Measurements from ENCODE around the gene HARS1. TPM values are rescaled to one million over a fixed set of nuclear protein-coding genes. Genes with fewer than 3 reads are reported as not detected.
"Not testable (repeated sequence)": the region's sequence is repeated elsewhere in the genome, so short reads cannot be mapped to it uniquely, and the experiment has no call there.

HARS1 gene
- total RNA-seq, 4 donors from 2014 or later: 39.6 to 51.6 (median 43.9) TPM

- no peaks in the 10 kb centered on the region for H3K9me3 ChIP-seq
- H3K27me3 ChIP-seq: no peaks in the 10 kb centered on the region
- H3K4me1 ChIP-seq: peaks cover 5 to 30% (median 13%) of the 10 kb centered on the region in 4 donors
- intact Hi-C loops (cut with DNase I; ENCODE audit: low total_unique reads): loop anchor here (10.0 kb wide), 1 partner anchor 227 kb away; the partner anchor contains the start of gene ANKHD1
- in situ Hi-C loops (cut with MboI; ENCODE audit: low pct_ligation_motif_present in 1 of 4, low pct_unique_long_range_greater_than_20kb in 1 of 4, low sequenced_read_pairs in 3 of 4): loop anchor here in 3 of 4 donors (10.0 kb wide), 2 partner anchors 57 to 67 kb away; partner anchors contain the start of genes APBB3 (in 2 of the 3) and SLC35A4 (in 2 of the 3)
- H3K36me3 ChIP-seq: no peaks in the 10 kb centered on the region
- TF ChIP-seq POLR2AphosphoS5 (IDR thresholded peaks at IDR 0.05) (peak in 2 of 3 donors; percentile 3 to 39), POLR2A (IDR thresholded peaks at IDR 0.05) (peak; percentile 40), CTCF (IDR thresholded peaks at IDR 0.05) (no peak), EP300 (IDR thresholded peaks at IDR 0.05; ENCODE audit: low read depth) (no peak)
- WGBS, 2 donors (ENCODE audit: low coverage in 1 of 2): 5% methylated on average over 23 of the region's 36 CpGs; no CpG with 5 or more reads in 1 of the 2 donors
- H3K27ac ChIP-seq: peak overlapping the region; percentile 78 to 82 (median 82)
- H3K4me3 ChIP-seq: peak overlapping the region; percentile 17 to 62 (median 44)
- DNase-seq: peak; percentile 49
Measured at GRCh38 chr5:140631831-140632365, 59.3 kb downstream of the HARS1 start.

- H3K9me3 ChIP-seq: no peaks in the 10 kb centered on the region
- TF ChIP-seq POLR2AphosphoS5 (IDR thresholded peaks at IDR 0.05) (no peak), POLR2A (IDR thresholded peaks at IDR 0.05) (peak; percentile 16)
- no peak for DNase-seq
- intact Hi-C loops (cut with DNase I; ENCODE audit: low total_unique reads) (loop anchor here (10.0 kb wide), 1 partner anchor 226 kb away; the partner anchor contains the start of gene ANKHD1), in situ Hi-C loops (cut with MboI; ENCODE audit: low pct_ligation_motif_present in 1 of 4, low pct_unique_long_range_greater_than_20kb in 1 of 4, low sequenced_read_pairs in 3 of 4) (loop anchor here in 3 of 4 donors (10.0 kb wide), 2 partner anchors 56 to 66 kb away; partner anchors contain the start of genes APBB3 (in 2 of the 3) and SLC35A4 (in 2 of the 3))
- H3K36me3 ChIP-seq: no peaks in the 10 kb centered on the region
- H3K27me3 ChIP-seq: no peaks in the 10 kb centered on the region
- WGBS, 2 donors (ENCODE audit: low coverage in 1 of 2): 56 to 85% methylated on average over 2 to 4 of the region's 4 CpGs
- H3K4me1 ChIP-seq: peaks cover 5 to 30% (median 13%) of the 10 kb centered on the region in 4 donors
- H3K27ac ChIP-seq: peak overlapping the region; percentile 78 to 82 (median 82)
- peak overlapping the region in 1 of 4 donors; percentile 62 for H3K4me3 ChIP-seq
Measured at GRCh38 chr5:140631036-140631417, 60.1 kb downstream of the HARS1 start.

GRCh38 chr5:140630292-140631035 is 60.7 kb downstream of the HARS1 start:
- TF ChIP-seq EP300 (IDR thresholded peaks at IDR 0.05; ENCODE audit: low read depth) (no peak), CTCF (IDR thresholded peaks at IDR 0.05) (no peak)
- Histone ChIP-seq H3K27ac (peak overlapping the region; percentile 78 to 82 (median 82)), H3K36me3 (no peaks in the 10 kb centered on the region), H3K4me3 (peak overlapping the region in 1 of 4 donors; percentile 16), H3K27me3 (no peaks in the 10 kb centered on the region), H3K4me1 (peaks cover 5 to 30% (median 13%) of the 10 kb centered on the region in 4 donors), H3K9me3 (no peaks in the 10 kb centered on the region)
- intact Hi-C loops (cut with DNase I; ENCODE audit: low total_unique reads): loop anchor here (10.0 kb wide), 1 partner anchor 226 kb away; the partner anchor contains the start of gene ANKHD1
- no peak for DNase-seq
- 67% methylated on average over 2 of the region's 2 CpGs; no CpG with 5 or more reads in 1 of the 2 donors for WGBS, 2 donors (ENCODE audit: low coverage in 1 of 2)
- in situ Hi-C loops (cut with MboI; ENCODE audit: low pct_ligation_motif_present in 1 of 4, low pct_unique_long_range_greater_than_20kb in 1 of 4, low sequenced_read_pairs in 3 of 4): loop anchor here in 3 of 4 donors (10.0 kb wide), 2 partner anchors 56 to 66 kb away; partner anchors contain the start of genes APBB3 (in 2 of the 3) and SLC35A4 (in 2 of the 3)

- Histone ChIP-seq H3K4me3 (no peak overlapping the region), H3K9me3 (no peaks in the 10 kb centered on the region), H3K27ac (no peak overlapping the region), H3K36me3 (no peaks in the 10 kb centered on the region), H3K27me3 (no peaks in the 10 kb centered on the region), H3K4me1 (peaks cover 5 to 25% (median 13%) of the 10 kb centered on the region in 4 donors)
- intact Hi-C loops (cut with DNase I; ENCODE audit: low total_unique reads) (no loop called here), in situ Hi-C loops (cut with MboI; ENCODE audit: low pct_ligation_motif_present in 1 of 4, low pct_unique_long_range_greater_than_20kb in 1 of 4, low sequenced_read_pairs in 3 of 4) (no loop called here)
- 42% methylated on average over 1 of the region's 1 CpG; no CpG with 5 or more reads in 1 of the 2 donors for WGBS, 2 donors (ENCODE audit: low coverage in 1 of 2)
- DNase-seq: no peak
- TF ChIP-seq POLR2A (IDR thresholded peaks at IDR 0.05) (no peak), EP300 (IDR thresholded peaks at IDR 0.05; ENCODE audit: low read depth) (no peak)
Measured at GRCh38 chr5:140628711-140629110, 62.5 kb downstream of the HARS1 start.

- WGBS, 2 donors (ENCODE audit: low coverage in 1 of 2): 78 to 96% methylated on average over 5 to 6 of the region's 6 CpGs
- in situ Hi-C loops (cut with MboI; ENCODE audit: low pct_ligation_motif_present in 1 of 4, low pct_unique_long_range_greater_than_20kb in 1 of 4, low sequenced_read_pairs in 3 of 4) (no loop called here), intact Hi-C loops (cut with DNase I; ENCODE audit: low total_unique reads) (no loop called here)
- Histone ChIP-seq H3K36me3 (no peaks in the 10 kb centered on the region), H3K27ac (no peak overlapping the region), H3K4me1 (peaks cover 0 to 18% (median 7%) of the 10 kb centered on the region in 4 donors), H3K4me3 (no peak overlapping the region), H3K9me3 (no peaks in the 10 kb centered on the region), H3K27me3 (no peaks in the 10 kb centered on the region)
- no peak for DNase-seq
- TF ChIP-seq CTCF (IDR thresholded peaks at IDR 0.05): no peak
- TF ChIP-seq POLR2AphosphoS5 (IDR thresholded peaks at IDR 0.05): no peak
Measured at GRCh38 chr5:140627972-140628371, 63.2 kb downstream of the HARS1 start.

- H3K9me3 ChIP-seq; H3K36me3 ChIP-seq; H3K4me1 ChIP-seq; in situ Hi-C loops (cut with MboI; ENCODE audit: low pct_ligation_motif_present in 1 of 4, low pct_unique_long_range_greater_than_20kb in 1 of 4, low sequenced_read_pairs in 3 of 4); H3K27me3 ChIP-seq; H3K4me3 ChIP-seq; intact Hi-C loops (cut with DNase I; ENCODE audit: low total_unique reads); DNase-seq; H3K27ac ChIP-seq: not testable (repeated sequence)
- WGBS, 2 donors (ENCODE audit: low coverage in 1 of 2): 85 to 89% methylated on average over 3 to 10 of the region's 10 CpGs
Measured at GRCh38 chr5:140624886-140625285, 66.3 kb downstream of the HARS1 start.

All from transverse colon (tissue), 4 donors.